Measurements from ENCODE around the gene CDH4.

The CDH4 gene

DNA sequence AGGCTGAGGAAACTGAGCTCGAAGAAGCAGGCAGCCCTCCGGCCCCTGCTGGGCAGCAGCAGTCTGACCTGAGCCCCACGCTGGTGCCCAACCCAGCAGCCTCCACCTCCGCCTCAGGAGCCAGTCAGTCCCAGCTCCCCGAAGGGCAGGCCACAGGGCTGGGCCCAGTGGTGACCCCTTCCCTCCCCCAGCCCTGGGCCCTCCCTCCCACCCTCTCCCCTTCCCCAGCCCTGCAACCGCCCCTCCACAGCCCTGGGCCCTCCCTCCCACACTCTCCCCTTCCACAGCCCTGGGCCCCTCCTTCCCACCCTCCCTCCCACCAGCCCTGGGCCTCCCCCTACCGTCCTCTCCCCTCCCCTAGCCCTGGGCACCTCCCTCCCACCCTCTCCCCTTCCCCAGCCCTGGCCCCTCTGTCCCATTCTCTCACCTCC, 698.6 kb downstream of the CDH4 start:
- no peaks in the 10 kb centered on the region for H3K4me1 Mint-ChIP-seq
- H3K27ac Mint-ChIP-seq = no peak overlapping the region

DNA sequence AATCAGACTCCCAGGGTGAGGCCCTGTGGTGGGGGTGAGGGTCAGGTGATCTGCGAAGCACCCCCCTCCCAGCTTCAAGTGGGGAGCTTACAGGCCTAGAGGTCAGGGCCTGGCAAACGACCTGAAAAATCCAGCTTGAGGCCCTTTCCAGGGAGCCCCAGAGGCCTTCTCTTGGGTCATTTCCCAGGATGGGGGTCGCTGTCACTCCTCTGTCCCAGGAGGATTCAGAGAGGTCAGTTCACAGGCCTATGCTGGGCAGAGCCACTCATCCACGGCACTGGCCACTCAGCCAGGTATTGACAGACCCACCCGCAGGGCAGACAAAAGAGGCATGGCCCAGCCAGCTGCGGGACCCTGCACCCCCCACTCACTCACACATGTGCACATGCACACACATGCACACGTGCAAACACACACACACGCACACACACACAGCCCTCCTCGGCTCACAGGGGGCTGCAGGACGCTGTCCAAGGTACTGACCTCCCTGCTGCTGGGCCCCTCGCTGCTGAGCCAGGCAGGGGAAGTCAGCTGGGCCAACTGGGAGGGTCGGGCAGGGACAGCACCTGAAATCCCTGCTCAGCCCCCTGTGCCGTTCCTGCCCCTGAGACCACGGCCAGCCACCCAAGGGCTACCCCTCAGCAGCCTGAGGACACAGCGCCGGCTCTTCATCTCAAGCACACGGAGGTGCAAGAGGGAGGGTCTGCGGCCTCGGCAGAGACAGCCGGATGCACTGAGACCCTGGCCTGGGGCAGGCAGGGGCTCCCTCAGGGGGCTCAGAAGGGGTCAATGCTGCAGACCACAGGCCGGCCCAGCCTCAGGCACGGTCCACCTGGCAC, 699.9 kb downstream of the CDH4 start:
- H3K36me3 Mint-ChIP-seq = no peaks in the 10 kb centered on the region
- peaks cover 9% of the 10 kb centered on the region for H3K27me3 Mint-ChIP-seq
- H3K4me3 Mint-ChIP-seq = no peak overlapping the region
- H3K27ac Mint-ChIP-seq = no peak overlapping the region
- no peaks in the 10 kb centered on the region for H3K9me3 Mint-ChIP-seq
- no peaks in the 10 kb centered on the region for H3K4me1 Mint-ChIP-seq

More for the DNA sequence above, 698.6 kb downstream of the CDH4 start:
- no peaks in the 10 kb centered on the region for H3K36me3 Mint-ChIP-seq
- no peak overlapping the region for H3K4me3 Mint-ChIP-seq
- H3K9me3 Mint-ChIP-seq = no peaks in the 10 kb centered on the region
- peaks cover 7% of the 10 kb centered on the region for H3K27me3 Mint-ChIP-seq

DNA sequence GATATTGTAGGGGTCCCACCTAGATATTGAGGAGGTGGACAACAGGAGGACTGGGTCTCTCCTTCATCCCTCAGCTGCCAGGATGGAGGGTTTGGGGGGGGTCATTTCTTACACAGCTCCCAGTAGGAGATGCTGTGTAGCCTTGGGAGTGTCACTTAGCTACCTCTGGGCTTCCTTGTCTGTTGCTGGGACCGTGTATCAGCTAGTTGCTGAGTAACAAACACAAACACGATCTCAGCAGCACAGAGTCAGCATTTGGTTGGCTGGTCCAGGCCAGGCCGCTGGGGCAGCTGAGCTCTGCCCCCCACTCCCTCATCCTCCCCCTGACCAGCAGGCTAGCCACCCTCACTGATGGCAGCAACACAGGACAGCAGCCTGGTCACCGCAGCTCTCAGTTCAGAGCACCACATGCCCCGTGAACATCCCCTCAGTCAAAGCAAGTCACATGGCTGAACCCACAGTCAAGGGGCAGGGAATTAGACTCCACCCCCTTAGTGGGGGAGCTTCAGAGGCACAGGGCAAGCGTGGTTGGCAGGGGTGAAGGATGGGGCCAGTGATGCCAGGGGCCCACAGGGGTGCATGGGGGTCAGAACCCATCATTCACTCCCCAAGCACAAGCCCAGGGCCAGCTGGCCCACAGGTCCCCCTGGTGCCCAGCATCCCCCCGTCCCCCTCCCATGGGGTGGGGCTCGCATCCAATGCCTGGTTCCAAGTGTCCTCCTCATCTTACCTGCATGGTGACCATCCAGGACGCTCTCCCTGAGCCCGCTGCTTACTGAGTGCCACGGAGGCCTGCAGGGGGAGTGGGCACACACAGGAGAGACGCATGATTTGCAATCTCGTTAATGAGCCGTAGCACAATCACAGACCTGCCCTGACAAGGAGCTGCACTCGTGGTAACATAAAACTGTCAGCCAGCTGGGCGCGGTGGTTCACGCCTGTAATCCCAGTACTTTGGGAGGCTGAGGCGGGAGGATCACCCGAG, 701.3 kb downstream of the CDH4 start:
- Mint-ChIP-seq H3K36me3 (no peaks in the 10 kb centered on the region), H3K27ac (no peak overlapping the region), H3K4me1 (no peaks in the 10 kb centered on the region), H3K27me3 (peaks cover 9% of the 10 kb centered on the region), H3K4me3 (no peak overlapping the region), H3K9me3 (no peaks in the 10 kb centered on the region)

GRCh38 chr20:61954276-61955021, 702.4 kb downstream of the CDH4 start:
- no peaks in the 10 kb centered on the region for H3K36me3 Mint-ChIP-seq
- H3K27ac Mint-ChIP-seq = no peak overlapping the region
- H3K4me3 Mint-ChIP-seq = no peak overlapping the region
- H3K27me3 Mint-ChIP-seq = peaks cover 9% of the 10 kb centered on the region
- no peaks in the 10 kb centered on the region for H3K9me3 Mint-ChIP-seq
- no peaks in the 10 kb centered on the region for H3K4me1 Mint-ChIP-seq

- Mint-ChIP-seq H3K27ac (no peak overlapping the region), H3K4me1 (no peaks in the 10 kb centered on the region), H3K4me3 (no peak overlapping the region), H3K27me3 (peaks cover 9% of the 10 kb centered on the region), H3K9me3 (no peaks in the 10 kb centered on the region), H3K36me3 (no peaks in the 10 kb centered on the region)
These were observed 703.8 kb downstream of the CDH4 start for GRCh38 chr20:61955668-61956395.

- H3K36me3 Mint-ChIP-seq = no peaks in the 10 kb centered on the region
- H3K4me3 Mint-ChIP-seq = no peak overlapping the region
- H3K27me3 Mint-ChIP-seq = peaks cover 9% of the 10 kb centered on the region
- no peaks in the 10 kb centered on the region for H3K9me3 Mint-ChIP-seq
- H3K27ac Mint-ChIP-seq = no peak overlapping the region
- no peaks in the 10 kb centered on the region for H3K4me1 Mint-ChIP-seq
These were observed 704.6 kb downstream of the CDH4 start for GRCh38 chr20:61956396-61957342.

GRCh38 chr20:61957961-61958715, 706.1 kb downstream of the CDH4 start:
- Mint-ChIP-seq H3K4me1 (no peaks in the 10 kb centered on the region), H3K27ac (no peak overlapping the region), H3K27me3 (peaks cover 7% of the 10 kb centered on the region), H3K9me3 (no peaks in the 10 kb centered on the region), H3K36me3 (peaks cover 3% of the 10 kb centered on the region), H3K4me3 (no peak overlapping the region)

GRCh38 chr20:61958773-61959700, 707.0 kb downstream of the CDH4 start:
- Mint-ChIP-seq H3K4me3 (no peak overlapping the region), H3K4me1 (no peaks in the 10 kb centered on the region), H3K27me3 (peaks cover 9% of the 10 kb centered on the region), H3K27ac (no peak overlapping the region), H3K36me3 (peaks cover 3% of the 10 kb centered on the region), H3K9me3 (no peaks in the 10 kb centered on the region)

- H3K27me3 Mint-ChIP-seq = peaks cover 9% of the 10 kb centered on the region
- no peaks in the 10 kb centered on the region for H3K9me3 Mint-ChIP-seq
- H3K36me3 Mint-ChIP-seq = peaks cover 3% of the 10 kb centered on the region
- H3K27ac Mint-ChIP-seq = no peak overlapping the region
- H3K4me3 Mint-ChIP-seq = no peak overlapping the region
- H3K4me1 Mint-ChIP-seq = no peaks in the 10 kb centered on the region
These were observed 708.8 kb downstream of the CDH4 start for GRCh38 chr20:61960836-61961235.

DNA sequence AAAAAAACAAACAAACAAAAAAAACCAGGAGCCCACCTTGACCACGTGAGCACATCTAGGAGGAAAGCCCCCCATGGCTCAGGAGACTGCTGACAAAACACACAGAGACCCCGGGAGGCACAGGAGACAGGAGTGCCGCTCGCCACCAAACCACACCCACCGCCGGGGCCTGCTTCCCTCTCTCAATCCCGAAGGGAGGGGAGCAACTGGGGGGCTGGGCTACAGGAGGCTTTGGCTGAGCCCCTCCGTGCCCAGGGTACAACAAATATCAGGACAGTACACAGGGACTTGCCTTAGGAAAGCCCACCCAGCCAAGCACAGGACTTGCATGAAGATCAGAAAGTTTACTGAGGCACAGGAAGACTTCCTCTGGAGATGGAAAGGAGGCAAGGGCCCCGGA, 711.1 kb downstream of the CDH4 start:
- Mint-ChIP-seq H3K4me1 (no peaks in the 10 kb centered on the region), H3K9me3 (no peaks in the 10 kb centered on the region), H3K4me3 (no peak overlapping the region), H3K27ac (no peak overlapping the region), H3K36me3 (peaks cover 3% of the 10 kb centered on the region), H3K27me3 (peaks cover 10% of the 10 kb centered on the region)

DNA sequence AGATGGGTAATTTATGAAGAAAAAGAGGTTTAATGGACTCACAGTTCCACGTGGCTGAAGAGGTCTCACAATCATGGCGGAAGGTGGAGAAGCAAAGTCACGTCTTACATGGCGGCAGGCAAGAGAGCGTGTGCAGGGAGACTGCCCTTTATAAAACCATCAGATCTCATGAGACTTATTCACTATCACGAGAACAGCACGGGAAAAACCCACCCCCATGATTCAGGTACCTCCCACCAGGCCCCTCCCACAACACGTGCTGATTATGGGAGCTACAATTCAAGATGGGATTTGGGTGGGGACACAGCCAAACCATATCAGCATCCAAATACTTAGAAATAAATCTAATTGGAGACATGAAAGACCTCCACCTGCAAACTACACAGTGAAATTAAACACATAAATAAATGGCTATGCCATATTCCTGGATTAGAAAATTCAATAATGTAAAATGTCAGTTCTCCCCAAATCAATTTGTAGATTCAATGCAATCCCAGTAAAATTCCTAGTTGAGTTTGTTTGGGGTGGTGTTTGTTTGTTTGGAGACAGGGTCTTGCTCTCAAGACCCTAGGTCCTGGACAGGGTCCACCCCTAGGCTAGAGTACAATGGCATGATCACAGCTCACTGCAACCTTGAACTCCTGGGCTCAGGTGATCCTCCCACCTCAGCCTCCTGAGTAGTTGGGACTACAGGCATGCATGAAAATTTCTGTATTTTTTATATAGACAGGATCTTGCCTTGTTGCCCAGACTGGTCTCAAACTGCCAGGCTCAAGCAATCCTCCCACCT, 712.0 kb downstream of the CDH4 start:
- Mint-ChIP-seq H3K36me3 (peaks cover 3% of the 10 kb centered on the region), H3K4me1 (no peaks in the 10 kb centered on the region), H3K27me3 (peaks cover 10% of the 10 kb centered on the region), H3K9me3 (no peaks in the 10 kb centered on the region), H3K4me3 (no peak overlapping the region), H3K27ac (no peak overlapping the region)
